Left cardiac atrium (tissue), 4 donors: ENCODE measurements around the gene HTATIP2. TPM values are rescaled to one million over a fixed set of nuclear protein-coding genes. Genes with fewer than 3 reads are reported as not detected.
A peak's percentile ranks its signal among the peaks of the same experiment; 100 is the strongest.
"Not testable (repeated sequence)": the region's sequence is repeated elsewhere in the genome, so short reads cannot be mapped to it uniquely, and the experiment has no call there.

ENCODE experiments used
- ATAC-seq, 2 donors: fragments of 200-7000 bp; cut with Tn5 transposase; one replicate each; pipeline ENCODE4 v1.9.1; 2020; ENCODE audit warnings: mild to moderate bottlenecking in 2 of 2, moderate library complexity in 2 of 2
- DNase-seq: peaks from one replicate; pipeline ENCODE4 v3.0.0-alpha.2; 2020
- intact Hi-C, 2 donors: fragments of 100-400 bp; cut with DNase I; formaldehyde crosslinking; loops; one replicate each; pipeline versions ENCODE4 v1.14.1 to v1.15.1; 2022 to 2023
- total RNA-seq, 2 donors: library from RNA; stranded (reverse); fragmentation: NEBNext Ultra II Directional; extraction: Animal tissue kit (Norgen Biotek cat#: 25700); gene quantifications; one replicate each; pipeline ENCODE4 v1.2.1, GENCODE V29; 2021
- donor health status: DM: no; HTN: yes; CAD: no.
- donor health status: DM: no; HTN: yes; CAD: no; lungs with severe emphysema.
- donor health status: DM: yes; HTN: yes; CAD: no.
- donor health status: Dilated cardiomyopathy.

The HTATIP2 gene
- total RNA-seq, 2 donors from 2014 or later = 17.5 to 22.0 TPM

- peak in 1 of 2 donors; percentile 52 for ATAC-seq
- intact Hi-C loops = no loop called here
- no peak for DNase-seq
Measured at GRCh38 chr11:20367313-20367948, 3.9 kb downstream of the HTATIP2 start.

GRCh38 chr11:20368438-20368837 lies 4.9 kb downstream of the HTATIP2 start:
- no peak for DNase-seq
- no peak for ATAC-seq
- intact Hi-C loops = no loop called here

GRCh38 chr11:20369826-20370225 lies 6.3 kb downstream of the HTATIP2 start:
- intact Hi-C loops = no loop called here
- no peak for DNase-seq
- no peak for ATAC-seq

GRCh38 chr11:20372081-20372626 lies 8.6 kb downstream of the HTATIP2 start:
- intact Hi-C loops = no loop called here
- ATAC-seq = no peak
- no peak for DNase-seq

GRCh38 chr11:20373147-20373546 lies 9.6 kb downstream of the HTATIP2 start:
- ATAC-seq = no peak
- intact Hi-C loops = no loop called here
- DNase-seq = no peak

GRCh38 chr11:20373568-20374209 lies 10.2 kb downstream of the HTATIP2 start:
- intact Hi-C loops = no loop called here
- ATAC-seq (no peak), DNase-seq (no peak)

GRCh38 chr11:20374741-20375300 lies 11.3 kb downstream of the HTATIP2 start:
- intact Hi-C loops = no loop called here
- DNase-seq (no peak), ATAC-seq (no peak)

GRCh38 chr11:20376162-20376730 lies 12.7 kb downstream of the HTATIP2 start:
- intact Hi-C loops = no loop called here
- DNase-seq (no peak), ATAC-seq (no peak)

GRCh38 chr11:20385996-20386395 lies 22.5 kb downstream of the HTATIP2 start:
- intact Hi-C loops = loop anchor here in 1 of 2 donors (10.0 kb wide), 1 partner anchor 219 kb away; no protein-coding TSS in a partner anchor
- DNase-seq, ATAC-seq: not testable (repeated sequence)

GRCh38 chr11:20387261-20388095 lies 24.0 kb downstream of the HTATIP2 start, which contains the start of gene PRMT3:
Gene PRMT3 (plus strand): TSS chr11:20387716. CDS start chr11:20387747, 31 bp downstream.
- DNase-seq (peak; percentile 97), ATAC-seq (peak; percentile 98)
- intact Hi-C loops = loop anchor here in 1 of 2 donors (10.0 kb wide), 1 partner anchor 217 kb away; no protein-coding TSS in a partner anchor

GRCh38 chr11:20388096-20389055 lies 24.9 kb downstream of the HTATIP2 start:
- no peak for DNase-seq
- ATAC-seq = no peak
- intact Hi-C loops = loop anchor here in 1 of 2 donors (10.0 kb wide), 1 partner anchor 216 kb away; no protein-coding TSS in a partner anchor

- ATAC-seq = peak in 1 of 2 donors; percentile 58
- no peak for DNase-seq
- intact Hi-C loops = no loop called here
Measured at GRCh38 chr11:20397281-20397680, 33.8 kb downstream of the HTATIP2 start.

GRCh38 chr11:20399498-20399897 lies 36.0 kb downstream of the HTATIP2 start:
- intact Hi-C loops = no loop called here
- DNase-seq (no peak), ATAC-seq (no peak)

- ATAC-seq (no peak), DNase-seq (no peak)
- intact Hi-C loops = no loop called here
Measured at GRCh38 chr11:20403059-20403458, 39.5 kb downstream of the HTATIP2 start.

- ATAC-seq = no peak
- no peak for DNase-seq
- intact Hi-C loops = no loop called here
Measured at GRCh38 chr11:20406484-20406883, 43.0 kb downstream of the HTATIP2 start.

- intact Hi-C loops = no loop called here
- DNase-seq (no peak), ATAC-seq (no peak)
Measured at GRCh38 chr11:20407344-20407743, 43.8 kb downstream of the HTATIP2 start.

GRCh38 chr11:20415432-20415831 lies 51.9 kb downstream of the HTATIP2 start:
- no peak for ATAC-seq
- DNase-seq = no peak
- intact Hi-C loops = no loop called here

- ATAC-seq (no peak), DNase-seq (no peak)
- intact Hi-C loops = no loop called here
Measured at GRCh38 chr11:20417771-20418170, 54.3 kb downstream of the HTATIP2 start.
